OCI-LY1 (cell line): ENCODE measurements around the gene ZFYVE19.

ENCODE experiments used
- CTCF ChIP-seq: fragments of 200-600 bp; sonication (generic), shearing (Covaris generic); IDR thresholded peaks from 2 replicates; pipeline ENCODE4 v1.5.1; 2017; ENCODE audit warnings: mild to moderate bottlenecking, antibody characterized with exemption, low read length, moderate library complexity, mixed read lengths
- EZH2 ChIP-seq: fragments of 200-600 bp; sonication (generic), shearing (Covaris generic); IDR thresholded peaks from 2 replicates; pipeline ENCODE4 v1.8.0; 2017; ENCODE audit warnings: borderline replicate concordance, mixed run types, mild to moderate bottlenecking, antibody characterized with exemption, low read length, moderate library complexity, mixed read lengths

GRCh38 chr15:40773902-40774301, 33.0 kb upstream of the ZFYVE19 start:
- TF ChIP-seq CTCF (no peak), EZH2 (no peak)
